HG03135 (cell line): ENCODE data around the gene TNFRSF13B.

ENCODE experiments used
- ATAC-seq: cut with Tn5 transposase; IDR thresholded peaks from one replicate; pipeline ENCODE4 v1.9.1; 2021; ENCODE audit warnings: mild to moderate bottlenecking, moderate library complexity; ENCODE audit not compliant: unreplicated experiment

The TNFRSF13B gene

GRCh38 chr17:16940116-16940881 lies 31.6 kb downstream of the TNFRSF13B start:
- ATAC-seq, result no peak

- ATAC-seq, result no peak
Observed at GRCh38 chr17:16939606-16940115, 32.3 kb downstream of the TNFRSF13B start.

- ATAC-seq, result no peak
Observed at GRCh38 chr17:16939208-16939576, 32.7 kb downstream of the TNFRSF13B start.

- no peak for ATAC-seq
Observed at GRCh38 chr17:16938496-16939207, 33.3 kb downstream of the TNFRSF13B start.

- no peak for ATAC-seq
Observed at GRCh38 chr17:16938031-16938430, 33.9 kb downstream of the TNFRSF13B start.

DNA sequence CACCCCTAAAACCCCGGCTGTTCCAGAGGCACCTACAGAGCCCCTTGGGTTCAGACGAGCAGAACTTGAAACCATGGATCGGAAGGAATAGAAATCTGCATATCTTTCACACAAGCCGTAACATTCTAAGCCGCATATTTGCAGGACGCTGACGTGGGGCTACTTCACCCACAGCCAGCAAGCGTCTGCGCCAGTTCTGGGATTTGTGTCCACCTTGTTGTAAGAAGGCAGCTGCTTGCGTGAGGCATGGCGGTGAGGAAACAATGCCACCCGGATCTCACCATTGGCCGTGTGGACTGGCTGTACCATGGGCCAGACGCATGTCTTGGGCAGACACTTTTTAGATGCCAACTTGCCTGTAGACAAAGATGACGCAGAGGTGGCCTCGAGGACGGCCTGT lies 34.5 kb downstream of the TNFRSF13B start:
- ATAC-seq, result no peak

DNA sequence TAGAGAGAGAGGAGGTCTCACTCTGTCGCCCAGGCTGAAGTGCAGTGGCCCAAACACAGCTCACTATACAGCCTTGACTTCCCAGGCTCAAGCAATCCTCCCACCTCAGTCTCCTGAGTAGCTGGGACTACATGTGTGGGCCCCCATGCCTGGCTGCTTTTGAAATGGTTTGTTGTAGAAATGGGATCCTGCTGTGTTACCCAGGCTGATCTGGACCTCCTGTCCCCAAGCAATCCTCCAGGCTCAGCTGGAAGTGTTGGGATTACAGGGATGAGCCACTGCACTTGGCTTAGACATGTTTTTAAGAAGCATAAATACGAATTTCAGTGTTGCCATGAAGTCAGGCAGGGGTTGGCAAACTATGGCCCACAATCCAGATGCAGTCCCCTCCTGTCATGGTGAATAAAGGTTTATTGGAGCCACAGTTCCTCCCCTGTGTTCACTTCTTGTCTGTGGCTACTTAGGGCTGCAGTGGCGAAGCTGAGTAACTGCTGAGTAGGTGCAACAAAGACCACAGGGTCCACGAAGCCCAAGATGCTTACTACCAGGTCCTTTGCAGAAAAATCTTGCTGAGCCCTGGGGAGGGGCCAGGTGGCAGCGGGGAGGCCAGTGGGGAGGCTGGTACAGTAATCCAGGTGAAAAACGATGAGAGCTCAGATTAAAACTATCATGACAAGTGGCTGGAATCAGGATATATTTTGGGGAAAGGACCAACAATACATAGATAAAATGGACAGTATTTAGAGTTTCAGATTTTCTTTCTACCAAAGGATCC lies 35.2 kb downstream of the TNFRSF13B start:
- no peak for ATAC-seq

DNA sequence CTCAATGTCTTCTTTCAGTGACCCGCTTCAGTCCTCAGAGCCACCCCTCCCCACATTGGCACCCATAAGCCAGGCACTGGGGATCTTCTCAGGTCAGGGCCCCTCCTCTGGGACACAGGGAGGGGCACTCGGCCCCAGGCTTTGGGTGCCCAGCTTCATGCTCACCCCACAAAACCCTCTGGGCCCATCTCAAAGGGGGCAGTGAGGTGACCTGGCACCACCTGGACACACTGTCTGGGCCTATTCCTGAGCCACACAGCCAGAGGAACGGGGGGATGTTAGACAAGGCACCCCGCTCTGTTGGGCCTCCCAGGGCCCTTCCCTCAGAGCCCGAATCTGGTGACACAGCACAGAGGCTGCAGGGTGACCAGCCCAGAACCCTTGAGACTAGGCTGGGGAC lies 36.1 kb downstream of the TNFRSF13B start:
- ATAC-seq, result no peak

DNA sequence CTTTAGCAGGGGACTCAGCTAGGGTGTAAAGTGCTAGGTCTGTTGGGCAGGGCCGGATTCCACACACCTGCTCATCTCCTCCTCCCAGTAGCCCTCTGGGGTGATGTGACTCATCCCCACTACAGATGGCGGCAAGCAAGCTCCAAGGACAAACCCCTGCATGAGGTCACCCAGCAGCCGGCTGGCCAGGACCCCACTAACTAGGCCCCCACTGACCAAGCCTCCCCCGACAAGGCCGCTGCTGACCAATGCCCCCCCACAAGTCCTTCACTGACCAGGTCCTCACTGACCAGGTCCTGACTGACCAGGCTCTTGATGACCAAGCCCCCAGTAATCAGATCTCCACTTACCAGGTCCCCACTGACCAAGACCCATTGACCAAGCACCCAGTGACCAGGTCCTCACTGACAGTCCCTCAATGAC lies 36.7 kb downstream of the TNFRSF13B start:
- ATAC-seq, result no peak

GRCh38 chr17:16934836-16935235 lies 37.1 kb downstream of the TNFRSF13B start:
- ATAC-seq, result no peak

DNA sequence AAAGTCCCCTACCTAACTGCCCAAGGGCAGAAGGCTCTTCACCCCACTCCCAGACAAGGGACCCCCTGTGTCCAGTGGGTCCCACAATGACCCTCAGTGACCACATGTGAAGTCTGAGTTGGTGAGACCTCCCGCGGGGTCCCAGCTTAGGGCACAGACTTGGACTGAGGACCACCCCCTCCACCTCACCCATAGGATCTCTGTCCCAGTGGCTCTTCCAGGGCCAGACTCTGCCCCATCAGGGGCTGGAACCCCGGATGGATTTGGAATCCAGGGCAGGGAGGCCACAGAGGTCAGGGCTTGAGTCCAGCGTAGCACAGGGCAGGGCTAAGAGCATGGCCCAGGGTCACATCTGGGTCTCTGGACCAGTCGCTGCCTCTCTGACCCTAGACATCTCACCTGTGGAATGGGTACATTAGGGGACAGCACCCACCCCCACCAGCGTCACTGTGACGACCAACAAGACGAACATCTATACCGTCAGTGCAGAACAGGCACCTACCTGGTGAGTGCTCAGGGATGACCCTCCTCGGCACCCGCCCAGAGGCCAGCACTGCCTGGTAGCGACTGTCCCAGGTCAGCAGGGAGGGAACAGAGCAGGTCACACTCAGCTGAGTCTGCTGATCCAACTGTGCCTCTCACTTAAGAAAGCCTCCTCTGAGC lies 37.7 kb downstream of the TNFRSF13B start:
- ATAC-seq, result no peak

- ATAC-seq, result no peak
Observed at GRCh38 chr17:16933317-16934132, 38.4 kb downstream of the TNFRSF13B start.

- no peak for ATAC-seq
Observed at GRCh38 chr17:16932611-16933010, 39.3 kb downstream of the TNFRSF13B start.

DNA sequence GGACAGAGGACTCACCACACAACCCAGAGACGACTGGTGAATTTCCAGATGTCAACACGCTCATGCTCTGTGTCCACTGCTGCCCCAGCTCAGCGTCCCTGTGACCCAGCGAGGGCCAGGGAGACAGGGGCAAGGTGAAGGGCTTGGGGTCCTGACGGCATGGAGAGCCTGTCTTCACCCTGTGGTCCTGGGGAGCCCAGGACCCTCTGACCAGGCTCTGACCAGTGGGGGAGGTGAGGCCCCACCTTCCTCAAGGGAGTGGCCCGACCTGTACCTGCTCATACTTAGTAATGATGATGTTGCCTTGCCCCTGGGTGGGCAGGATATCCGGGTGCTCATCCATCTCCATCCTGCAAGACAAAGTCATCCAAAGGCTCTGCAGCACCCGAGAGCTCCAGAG lies 39.8 kb downstream of the TNFRSF13B start:
- ATAC-seq, result no peak

GRCh38 chr17:16931318-16932060 lies 40.4 kb downstream of the TNFRSF13B start:
- ATAC-seq, result no peak

- ATAC-seq, result no peak
Observed at GRCh38 chr17:16930571-16931317, 41.2 kb downstream of the TNFRSF13B start.

DNA sequence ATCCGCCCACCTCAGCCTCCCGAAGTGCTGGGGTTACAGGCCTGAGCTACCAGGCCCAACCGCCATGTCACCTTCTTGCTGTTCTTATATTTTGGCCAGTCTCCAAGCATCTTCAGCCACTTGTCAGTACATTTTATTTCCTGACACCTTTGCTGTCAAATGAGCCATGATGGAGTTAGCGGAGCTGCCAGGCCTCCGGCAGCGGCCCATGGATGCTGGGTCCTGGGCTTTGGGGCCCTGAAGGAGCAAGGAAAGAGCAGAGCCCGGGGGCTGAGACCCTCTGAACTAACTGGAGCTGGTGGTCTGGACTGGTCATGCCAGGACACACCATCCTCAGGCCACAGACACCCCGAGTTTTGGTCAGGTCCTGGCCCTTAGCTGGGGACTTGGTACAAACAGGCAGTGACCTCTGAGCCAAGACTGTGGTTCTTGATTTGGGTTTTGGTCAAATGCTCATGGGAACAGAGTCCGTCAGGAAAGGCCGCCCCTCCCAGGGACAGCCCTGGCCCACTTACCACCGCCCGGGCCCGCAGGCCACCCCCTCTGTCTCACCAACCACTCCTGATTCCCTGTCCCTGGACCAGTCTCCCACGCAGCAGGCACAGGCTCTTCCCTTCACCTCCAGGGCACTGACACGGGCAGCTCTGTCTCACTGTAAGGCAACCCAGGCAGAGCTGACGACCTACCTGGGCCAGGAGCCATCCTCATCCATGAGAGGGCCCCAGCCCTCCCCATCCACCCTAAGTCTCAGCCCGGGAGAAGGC lies 42.0 kb downstream of the TNFRSF13B start:
- ATAC-seq, result no peak
